Glomerular visceral epithelial cell (primary cell): ENCODE results near the gene WFIKKN1.
A peak's percentile ranks its signal among the peaks of the same experiment; 100 is the strongest.

Experiments
- DNase-seq: peaks from one replicate; pipeline ENCODE4 v3.0.0-alpha.2; 2016; ENCODE audit errors: extremely low spot score

The WFIKKN1 gene

GRCh38 chr16:657487-657886, 26.7 kb downstream of the WFIKKN1 start:
- no peak for DNase-seq

GRCh38 chr16:658679-659571, 28.1 kb downstream of the WFIKKN1 start:
- no peak for DNase-seq

GRCh38 chr16:659618-660017, 28.8 kb downstream of the WFIKKN1 start:
- no peak for DNase-seq

- DNase-seq, result no peak
Observed at GRCh38 chr16:660132-660458, 29.3 kb downstream of the WFIKKN1 start.

- DNase-seq, result peak; percentile 56
Observed at GRCh38 chr16:660459-661183, 29.8 kb downstream of the WFIKKN1 start.

GRCh38 chr16:661184-661821, 30.5 kb downstream of the WFIKKN1 start:
- no peak for DNase-seq

GRCh38 chr16:662095-662494, 31.3 kb downstream of the WFIKKN1 start:
- DNase-seq, result no peak

GRCh38 chr16:662597-662996, 31.8 kb downstream of the WFIKKN1 start:
- DNase-seq, result no peak

GRCh38 chr16:666572-666971, 35.8 kb downstream of the WFIKKN1 start:
- no peak for DNase-seq

- DNase-seq, result no peak
Observed at GRCh38 chr16:667113-667779, 36.5 kb downstream of the WFIKKN1 start.

GRCh38 chr16:667780-668518, 37.2 kb downstream of the WFIKKN1 start, which contains the start of gene RHOT2:
TSS of gene RHOT2 (plus strand) at chr16:668132. CDS start at chr16:668200, 68 bp downstream.
- peak; percentile 90 for DNase-seq

- no peak for DNase-seq
Observed at GRCh38 chr16:668519-669171, 37.9 kb downstream of the WFIKKN1 start.

- no peak for DNase-seq
Observed at GRCh38 chr16:669666-670065, 38.9 kb downstream of the WFIKKN1 start.

- no peak for DNase-seq
Observed at GRCh38 chr16:670485-671352, 39.9 kb downstream of the WFIKKN1 start.

GRCh38 chr16:671353-672131, 40.8 kb downstream of the WFIKKN1 start:
- DNase-seq, result no peak

GRCh38 chr16:672371-672770, 41.6 kb downstream of the WFIKKN1 start:
- no peak for DNase-seq

- DNase-seq, result no peak
Observed at GRCh38 chr16:672851-673250, 42.1 kb downstream of the WFIKKN1 start.

- no peak for DNase-seq
Observed at GRCh38 chr16:673399-673991, 42.7 kb downstream of the WFIKKN1 start.
